ENCODE results near the gene LNX1.

GRCh38 chr4:53421791-53422190 lies 169.5 kb downstream of the LNX1 start:
- TF ChIP-seq CTCF (conservative IDR thresholded peaks at IDR 0.05; ENCODE audit: low read length) (no peak), EZH2phosphoT487 (IDR thresholded peaks at IDR 0.05; ENCODE audit: borderline replicate concordance, low read depth, low read length) (no peak)

All from OCI-LY7 (cell line).